WERI-Rb-1 (cell line): Measurements from ENCODE around the gene PTRH1.

Experiments used
- DNase-seq: peaks from one replicate; pipeline ENCODE4 v3.0.0-alpha.2; 2020
- H3K27ac ChIP-seq: fragments of 250-450 bp; sonication (Bioruptor Pico); 2 replicates; pipeline ENCODE4 v1.5.1; 2020; ENCODE audit warnings: mild to moderate bottlenecking, moderate library complexity
- H3K27me3 ChIP-seq: fragments of 250-450 bp; sonication (Bioruptor Pico); 2 replicates; pipeline ENCODE4 v1.5.1; 2021; ENCODE audit warnings: mild to moderate bottlenecking, low read depth, moderate library complexity; ENCODE audit not compliant: insufficient read depth, severe bottlenecking
- H3K36me3 ChIP-seq: fragments of 250-450 bp; sonication (Bioruptor Pico); 2 replicates; pipeline ENCODE4 v1.5.1; 2020; ENCODE audit warnings: mild to moderate bottlenecking, moderate library complexity
- H3K4me3 ChIP-seq: 2 replicates; pipeline ENCODE4 v1.5.1; 2011; ENCODE audit warnings: low read depth, mild to moderate bottlenecking, control low read depth, low read length
- H3K9me3 ChIP-seq: fragments of 250-450 bp; sonication (Bioruptor Pico); 2 replicates; pipeline ENCODE4 v1.5.1; 2021; ENCODE audit warnings: mild to moderate bottlenecking, moderate library complexity; ENCODE audit not compliant: severe bottlenecking
- CTCF ChIP-seq: IDR thresholded peaks from 2 replicates; pipeline ENCODE4 v1.5.1; 2011; ENCODE audit warnings: low read depth, mild to moderate bottlenecking, control low read depth, inconsistent platforms, low read length

Gene PTRH1

GRCh38 chr9:127708952-127709587, 6.4 kb downstream of the PTRH1 start:
- Histone ChIP-seq H3K27me3 (no peaks in the 10 kb centered on the region), H3K36me3 (no peaks in the 10 kb centered on the region), H3K9me3 (peaks cover 4% of the 10 kb centered on the region), H3K4me3 (no peak overlapping the region), H3K27ac (no peak overlapping the region)
- TF ChIP-seq CTCF: no peak
- no peak for DNase-seq

DNA sequence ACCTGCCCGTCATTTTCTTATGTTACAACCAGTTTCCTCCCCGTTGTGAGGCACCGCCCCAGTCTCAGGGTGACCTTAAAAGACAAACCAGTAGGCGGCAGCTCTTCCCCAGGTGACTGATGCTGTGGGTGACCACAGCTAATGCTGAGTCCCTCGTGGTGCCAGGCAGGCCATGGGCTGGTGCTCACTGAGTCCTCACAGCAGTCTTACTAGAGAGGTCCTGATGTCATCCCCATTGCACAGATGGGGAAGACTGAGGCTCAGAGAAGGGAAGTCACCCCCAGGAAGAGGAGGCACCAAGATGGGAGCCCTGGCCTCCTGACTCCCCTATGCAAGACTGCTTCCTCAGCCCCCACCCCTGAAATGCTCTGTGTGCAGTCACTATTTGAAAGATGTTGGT, 7.7 kb downstream of the PTRH1 start:
- peaks cover 4% of the 10 kb centered on the region for H3K9me3 ChIP-seq
- no peaks in the 10 kb centered on the region for H3K27me3 ChIP-seq
- no peak for DNase-seq
- no peaks in the 10 kb centered on the region for H3K36me3 ChIP-seq
- no peak overlapping the region for H3K27ac ChIP-seq
- H3K4me3 ChIP-seq: no peak overlapping the region
- TF ChIP-seq CTCF: no peak

DNA sequence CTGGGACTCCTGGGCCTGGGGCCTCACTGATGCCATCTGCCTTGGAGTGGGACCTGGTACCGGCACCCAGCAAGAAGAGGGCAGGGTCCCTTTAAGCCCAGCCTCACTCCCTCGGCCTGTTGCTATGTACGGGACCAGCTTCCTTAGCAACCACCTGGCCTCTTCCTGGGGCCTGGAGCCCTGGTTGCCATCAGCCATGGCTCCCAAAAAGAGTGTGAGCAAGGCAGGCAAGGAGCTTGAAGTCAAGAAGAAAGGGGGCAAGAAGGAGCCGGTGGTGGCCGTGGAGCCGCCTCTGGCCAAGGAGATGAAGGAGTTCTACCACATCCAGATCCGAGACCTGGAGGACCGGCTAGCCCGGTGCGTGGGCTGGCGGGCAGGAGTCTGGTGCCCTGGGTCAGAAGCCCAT, 8.6 kb downstream of the PTRH1 start, which contains the start of gene CFAP157:
Gene CFAP157 (plus strand): TSS at position 153 of the 406 bp plus-strand sequence. CDS start 44 bp downstream, at position 197.
- no peak within 1 kb of the TSS; the same call in 1 of the 2 replicates for H3K27ac ChIP-seq
- H3K27me3 ChIP-seq: no peaks in the 10 kb centered on the region
- DNase-seq: no peak
- no peak within 1 kb of the TSS for H3K4me3 ChIP-seq
- no peaks in the 10 kb centered on the region for H3K36me3 ChIP-seq
- peaks cover 4% of the 10 kb centered on the region for H3K9me3 ChIP-seq
- TF ChIP-seq CTCF: no peak

- H3K9me3 ChIP-seq: peaks cover 4% of the 10 kb centered on the region
- peak overlapping the region; percentile 44 for H3K27ac ChIP-seq
- peak; percentile 77 for DNase-seq
- no peak for TF ChIP-seq CTCF
- no peaks in the 10 kb centered on the region for H3K36me3 ChIP-seq
- no peaks in the 10 kb centered on the region for H3K27me3 ChIP-seq
- no peak overlapping the region for H3K4me3 ChIP-seq
Measured at GRCh38 chr9:127705577-127706379, 9.7 kb downstream of the PTRH1 start.

DNA sequence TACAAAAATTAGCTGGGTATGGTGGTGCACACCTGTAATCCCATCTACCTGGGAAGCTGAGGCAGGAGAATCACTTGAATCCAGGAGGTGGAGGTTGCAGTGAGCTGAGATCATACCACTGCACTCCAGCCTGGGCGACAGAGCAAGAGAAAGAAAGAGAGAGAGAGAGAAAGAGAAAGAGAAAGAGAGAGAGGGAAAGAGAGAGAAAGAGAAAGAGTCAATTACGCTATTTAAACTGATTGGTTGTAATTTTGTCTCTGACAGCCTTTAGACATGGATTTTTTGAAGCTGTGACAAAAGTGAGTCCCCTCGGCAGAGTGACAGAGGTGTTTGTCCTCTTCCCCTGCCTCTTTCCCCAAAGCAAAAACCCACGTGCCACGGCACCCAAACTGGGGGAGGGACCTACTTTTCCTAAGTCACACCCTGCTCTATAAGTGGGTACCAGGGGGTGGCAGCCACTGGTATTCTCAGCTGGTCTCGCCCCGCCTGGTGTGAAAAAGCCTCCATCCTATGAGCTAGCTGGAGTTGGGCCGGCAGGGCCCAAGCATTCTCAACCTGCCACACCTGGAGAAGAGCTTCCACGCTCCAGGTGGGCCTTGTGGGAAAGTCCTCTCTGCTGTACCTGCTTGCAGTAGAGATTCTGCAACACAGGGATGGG, 12.0 kb downstream of the PTRH1 start:
- Histone ChIP-seq H3K4me3 (no peak overlapping the region), H3K36me3 (no peaks in the 10 kb centered on the region), H3K27ac (no peak overlapping the region), H3K27me3 (no peaks in the 10 kb centered on the region), H3K9me3 (peaks cover 4% of the 10 kb centered on the region)
- DNase-seq: no peak
- no peak for TF ChIP-seq CTCF
